SU-DHL-6 (cell line): ENCODE measurements around the gene SPTBN1.

ENCODE experiments used
- H2AFZ ChIP-seq: fragments of 200-600 bp; sonication (generic); 2 replicates; pipeline ENCODE4 v1.6.1; 2014; ENCODE audit warnings: low read depth, mild to moderate bottlenecking, moderate library complexity, mixed read lengths, antibody characterized with exemption, low read length; ENCODE audit not compliant: severe bottlenecking
- H3F3A ChIP-seq: fragments of 200-600 bp; shearing (Covaris generic); 2 replicates; pipeline ENCODE4 v1.6.0; 2016; ENCODE audit warnings: antibody characterized with exemption, mild to moderate bottlenecking; ENCODE audit not compliant: insufficient read depth
- H3K27ac ChIP-seq: fragments of 200-600 bp; sonication (generic); 2 replicates; pipeline ENCODE4 v1.5.1; 2016; ENCODE audit warnings: low read depth, mild to moderate bottlenecking, low read length, moderate library complexity, mixed read lengths
- H3K27me3 ChIP-seq: fragments of 200-600 bp; sonication (generic), shearing (Covaris generic); 2 replicates; pipeline ENCODE4 v1.6.0; 2014; ENCODE audit warnings: mild to moderate bottlenecking, low read length
- H3K36me3 ChIP-seq: fragments of 200-600 bp; sonication (generic); 2 replicates; pipeline ENCODE4 v1.6.1; 2014; ENCODE audit warnings: mild to moderate bottlenecking, low read length, mixed read lengths
- H3K4me2 ChIP-seq: fragments of 300-600, 200-600 bp; shearing (Covaris generic), sonication (generic); 2 replicates; pipeline ENCODE4 v1.6.0; 2014; ENCODE audit warnings: low read length, low read depth, mild to moderate bottlenecking; ENCODE audit not compliant: poor library complexity, severe bottlenecking
- H3K4me3 ChIP-seq: fragments of 200-600 bp; sonication (generic); 2 replicates; pipeline ENCODE4 v1.5.1; 2014; ENCODE audit warnings: antibody characterized with exemption, low read length, mild to moderate bottlenecking, mixed read lengths; ENCODE audit not compliant: insufficient read depth, poor library complexity, severe bottlenecking
- H3K79me2 ChIP-seq: fragments of 200-600 bp; sonication (generic); 2 replicates; pipeline ENCODE4 v1.6.1; 2014; ENCODE audit warnings: mild to moderate bottlenecking, low read length, moderate library complexity; ENCODE audit not compliant: insufficient read depth
- H3K9ac ChIP-seq: fragments of 200-600 bp; sonication (generic); 2 replicates; pipeline ENCODE4 v1.7.0; 2014; ENCODE audit warnings: mild to moderate bottlenecking, low read length
- H3K9me2 ChIP-seq: fragments of 200-600 bp; sonication (generic); replicated peaks from 2 replicates; pipeline ENCODE4 v1.6.1; 2014; ENCODE audit warnings: low read length; ENCODE audit not compliant: insufficient read depth
- H3K9me3 ChIP-seq: fragments of 200-600 bp; sonication (generic); 2 replicates; pipeline ENCODE4 v1.6.1; 2014; ENCODE audit warnings: low read length, mixed read lengths; ENCODE audit not compliant: insufficient read depth
- H4K20me1 ChIP-seq: fragments of 200-600 bp; sonication (generic); 2 replicates; pipeline ENCODE4 v1.6.1; 2014; ENCODE audit warnings: low read depth, mild to moderate bottlenecking, antibody characterized with exemption, low read length, moderate library complexity, mixed read lengths
- EZH2phosphoT487 ChIP-seq: fragments of 200-600 bp; sonication (generic), shearing (Covaris generic); conservative IDR thresholded peaks from 2 replicates; pipeline ENCODE4 v1.6.1; 2018; ENCODE audit warnings: mild to moderate bottlenecking, antibody characterized with exemption, low read length, moderate library complexity, mixed read lengths
- TF ChIP-seq, protein P1 (sequence below): fragments of 200-600 bp; sonication (generic); IDR thresholded peaks from one replicate; pipeline ENCODE4 v1.5.1; 2017; ENCODE audit warnings: antibody characterized with exemption, mild to moderate bottlenecking, low read length, moderate library complexity; ENCODE audit not compliant: insufficient read depth, poor library complexity, severe bottlenecking

The SPTBN1 gene

DNA sequence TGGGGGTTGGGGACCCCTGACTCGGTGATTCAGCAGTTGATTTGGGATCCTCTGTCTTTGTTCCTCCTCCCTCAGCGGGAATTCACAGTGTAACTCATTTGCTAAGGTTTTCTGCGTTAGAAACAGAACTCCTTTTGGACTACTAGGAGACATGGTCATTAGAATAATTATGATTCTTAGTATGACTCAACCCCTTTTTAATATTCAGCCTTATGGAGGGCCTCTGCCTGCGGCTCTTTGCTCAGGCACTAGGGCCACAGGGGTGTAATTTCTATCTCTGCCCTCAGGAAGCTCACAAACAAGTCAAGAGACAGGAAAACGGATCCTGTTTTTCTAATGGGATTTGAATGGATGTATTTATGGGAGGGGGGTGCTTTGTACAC is 117.4 kb downstream of the SPTBN1 start:
- no peak overlapping the region for H3K4me3 ChIP-seq
- H3K9me3 ChIP-seq: no peaks in the 10 kb centered on the region
- no peak overlapping the region for H3K27ac ChIP-seq
- H3K36me3 ChIP-seq: no peaks in the 10 kb centered on the region
- TF ChIP-seq EZH2phosphoT487: no peak
- TF ChIP-seq, protein P1, sequence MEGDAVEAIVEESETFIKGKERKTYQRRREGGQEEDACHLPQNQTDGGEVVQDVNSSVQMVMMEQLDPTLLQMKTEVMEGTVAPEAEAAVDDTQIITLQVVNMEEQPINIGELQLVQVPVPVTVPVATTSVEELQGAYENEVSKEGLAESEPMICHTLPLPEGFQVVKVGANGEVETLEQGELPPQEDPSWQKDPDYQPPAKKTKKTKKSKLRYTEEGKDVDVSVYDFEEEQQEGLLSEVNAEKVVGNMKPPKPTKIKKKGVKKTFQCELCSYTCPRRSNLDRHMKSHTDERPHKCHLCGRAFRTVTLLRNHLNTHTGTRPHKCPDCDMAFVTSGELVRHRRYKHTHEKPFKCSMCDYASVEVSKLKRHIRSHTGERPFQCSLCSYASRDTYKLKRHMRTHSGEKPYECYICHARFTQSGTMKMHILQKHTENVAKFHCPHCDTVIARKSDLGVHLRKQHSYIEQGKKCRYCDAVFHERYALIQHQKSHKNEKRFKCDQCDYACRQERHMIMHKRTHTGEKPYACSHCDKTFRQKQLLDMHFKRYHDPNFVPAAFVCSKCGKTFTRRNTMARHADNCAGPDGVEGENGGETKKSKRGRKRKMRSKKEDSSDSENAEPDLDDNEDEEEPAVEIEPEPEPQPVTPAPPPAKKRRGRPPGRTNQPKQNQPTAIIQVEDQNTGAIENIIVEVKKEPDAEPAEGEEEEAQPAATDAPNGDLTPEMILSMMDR: no peak
- H3K4me2 ChIP-seq: no peak overlapping the region
- no peak overlapping the region for H2AFZ ChIP-seq
- no peaks in the 10 kb centered on the region; the same call in 1 of the 2 replicates for H3F3A ChIP-seq
- no peaks in the 10 kb centered on the region for H4K20me1 ChIP-seq
- H3K79me2 ChIP-seq: 0 out of 2 replicates have a peak, but pooled peaks cover 5% of the 10 kb centered on the region
- H3K9ac ChIP-seq: no peak overlapping the region
- no peaks in the 10 kb centered on the region for H3K27me3 ChIP-seq
- H3K9me2 ChIP-seq: no peaks in the 10 kb centered on the region

DNA sequence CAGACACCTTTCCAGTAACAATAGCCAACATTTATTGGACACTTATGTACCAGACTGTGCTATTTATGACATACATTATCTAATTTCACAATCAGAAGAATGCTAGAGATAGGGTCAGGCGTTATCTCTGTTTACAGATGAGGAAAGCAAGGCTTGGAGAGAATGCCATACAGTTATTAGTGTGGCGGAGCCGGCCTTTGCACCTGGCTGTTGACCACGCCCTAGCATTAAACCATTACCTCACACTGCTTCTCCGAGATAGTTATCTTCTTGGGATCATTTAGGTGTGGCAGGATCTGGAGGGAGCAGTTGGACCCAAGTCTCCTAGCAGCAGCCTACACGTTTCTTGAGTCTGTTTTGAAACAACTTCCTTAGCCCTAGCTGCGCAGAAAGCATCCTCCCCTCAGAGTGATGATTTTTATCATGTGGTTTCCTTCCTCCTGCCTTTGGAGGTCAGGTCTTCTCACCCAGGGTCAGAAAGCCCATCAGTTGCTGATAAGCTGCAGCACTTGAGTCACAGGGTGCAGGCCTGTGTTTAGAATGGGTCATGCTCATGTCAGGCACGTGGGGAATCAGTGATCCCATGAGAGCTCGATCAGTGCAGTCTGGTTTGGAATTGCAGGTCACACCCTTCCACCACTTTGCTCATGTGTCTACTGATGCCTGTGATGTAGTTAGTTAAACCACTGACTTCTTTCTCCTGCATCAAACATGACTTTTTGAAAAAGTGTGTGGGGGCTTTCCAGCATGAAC is 118.2 kb downstream of the SPTBN1 start:
- H3K4me3 ChIP-seq: no peak overlapping the region
- no peak overlapping the region for H2AFZ ChIP-seq
- no peaks in the 10 kb centered on the region for H3K36me3 ChIP-seq
- no peaks in the 10 kb centered on the region for H3K9me3 ChIP-seq
- no peaks in the 10 kb centered on the region for H3K9me2 ChIP-seq
- no peak for TF ChIP-seq EZH2phosphoT487
- 0 out of 2 replicates have a peak, but pooled peaks cover 5% of the 10 kb centered on the region for H3K79me2 ChIP-seq
- H3F3A ChIP-seq: no peaks in the 10 kb centered on the region; the same call in 1 of the 2 replicates
- H3K27ac ChIP-seq: no peak overlapping the region
- H4K20me1 ChIP-seq: no peaks in the 10 kb centered on the region
- H3K9ac ChIP-seq: no peak overlapping the region
- H3K4me2 ChIP-seq: no peak overlapping the region
- H3K27me3 ChIP-seq: no peaks in the 10 kb centered on the region

DNA sequence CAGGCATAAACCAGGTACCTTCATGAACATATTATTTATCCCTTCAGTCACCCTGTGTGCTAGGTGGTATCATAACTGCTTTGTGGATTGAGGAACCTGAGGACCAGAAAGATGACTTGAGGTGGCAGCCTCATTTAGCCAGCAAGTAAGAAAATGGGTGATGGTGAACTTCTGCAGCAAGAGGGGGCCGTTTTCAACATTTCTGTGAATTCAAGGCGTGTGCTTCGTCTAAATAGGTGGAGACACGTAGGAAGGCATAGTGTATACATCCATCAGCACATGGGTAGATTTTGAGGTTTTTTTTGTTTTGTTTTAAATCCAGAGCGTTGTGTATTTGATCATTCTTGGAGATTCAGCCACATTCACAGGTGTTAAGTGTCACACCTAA is 118.7 kb downstream of the SPTBN1 start:
- Histone ChIP-seq H3K9ac (no peak overlapping the region), H4K20me1 (no peaks in the 10 kb centered on the region), H3K4me2 (no peak overlapping the region), H3K9me2 (no peaks in the 10 kb centered on the region), H3K27me3 (no peaks in the 10 kb centered on the region), H2AFZ (no peak overlapping the region), H3F3A (no peaks in the 10 kb centered on the region; the same call in 1 of the 2 replicates), H3K9me3 (no peaks in the 10 kb centered on the region), H3K36me3 (no peaks in the 10 kb centered on the region), H3K79me2 (0 out of 2 replicates have a peak, but pooled peaks cover 5% of the 10 kb centered on the region), H3K27ac (no peak overlapping the region), H3K4me3 (no peak overlapping the region)
- TF ChIP-seq EZH2phosphoT487: no peak
- TF ChIP-seq, protein P1: no peak

DNA sequence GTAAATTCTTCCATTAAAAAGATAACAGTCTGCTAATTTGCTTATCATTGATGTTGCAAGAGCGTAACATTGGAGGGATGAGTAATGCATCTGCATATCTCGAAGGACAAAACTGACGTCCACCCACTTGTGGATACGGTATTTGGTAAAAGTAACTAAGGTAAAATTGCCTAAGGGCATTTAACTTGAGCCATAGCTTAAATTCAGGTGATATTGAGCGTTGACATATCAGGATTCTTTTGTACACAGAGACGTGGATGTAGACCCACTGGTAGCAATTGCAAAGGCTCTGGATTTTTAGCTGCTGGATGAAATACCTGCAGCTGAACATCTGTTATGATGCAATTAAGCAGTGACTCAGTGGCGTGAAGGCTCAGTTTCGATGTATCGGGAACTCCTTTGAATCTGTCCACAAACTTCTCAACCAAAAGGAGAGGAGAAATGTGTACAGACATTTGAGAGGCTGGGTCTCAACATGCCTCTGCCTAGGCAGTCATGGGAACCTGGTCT is 119.3 kb downstream of the SPTBN1 start:
- no peaks in the 10 kb centered on the region for H3K27me3 ChIP-seq
- no peak overlapping the region for H3K27ac ChIP-seq
- H3K9me2 ChIP-seq: no peaks in the 10 kb centered on the region
- no peaks in the 10 kb centered on the region for H4K20me1 ChIP-seq
- H2AFZ ChIP-seq: no peak overlapping the region
- H3K9ac ChIP-seq: no peak overlapping the region
- H3F3A ChIP-seq: no peaks in the 10 kb centered on the region; the same call in 1 of the 2 replicates
- no peak overlapping the region for H3K4me3 ChIP-seq
- H3K4me2 ChIP-seq: no peak overlapping the region
- H3K36me3 ChIP-seq: no peaks in the 10 kb centered on the region
- H3K9me3 ChIP-seq: no peaks in the 10 kb centered on the region
- 0 out of 2 replicates have a peak, but pooled peaks cover 5% of the 10 kb centered on the region for H3K79me2 ChIP-seq
- TF ChIP-seq, protein P1: no peak
- TF ChIP-seq EZH2phosphoT487: no peak
